Fibroblast of lung (primary cell): ENCODE measurements around the gene SDS. TPM values are rescaled to one million over a fixed set of nuclear protein-coding genes. Genes with fewer than 3 reads are reported as not detected.

Experiments used
- DNase-seq, 2 donors: peaks; one replicate each; pipeline versions ENCODE4 v3.0.0 to v3.0.0-alpha.2; 2010; ENCODE audit warnings: low read depth in 2 of 2
- H2AFZ ChIP-seq: 2 replicates; pipeline ENCODE4 v1.5.1; 2012; ENCODE audit warnings: low read length, control low read depth, inconsistent platforms
- H3K27ac ChIP-seq: 2 replicates; pipeline ENCODE4 v1.5.1; 2011; ENCODE audit warnings: low read length, control low read depth; ENCODE audit not compliant: insufficient read depth
- H3K27me3 ChIP-seq: 2 replicates; pipeline ENCODE4 v1.5.1; 2011; ENCODE audit warnings: mild to moderate bottlenecking, low read length; ENCODE audit not compliant: control insufficient read depth, insufficient read depth
- H3K36me3 ChIP-seq: 2 replicates; pipeline ENCODE4 v1.5.1; 2011; ENCODE audit warnings: low read length; ENCODE audit not compliant: control insufficient read depth, insufficient read depth
- H3K4me1 ChIP-seq: 2 replicates; pipeline ENCODE4 v1.5.1; 2011; ENCODE audit warnings: low read length; ENCODE audit not compliant: control insufficient read depth, insufficient read depth; ENCODE audit errors: extremely low read depth
- H3K4me2 ChIP-seq: 2 replicates; pipeline ENCODE4 v1.5.1; 2011; ENCODE audit warnings: low read length, control low read depth; ENCODE audit not compliant: insufficient read depth; ENCODE audit errors: extremely low read depth
- H3K4me3 ChIP-seq, 4 experiments: fragments of 200-600 bp in 1 of 4; sonication (generic) in 1 of 4; replicated peaks in 1 of 4; 2 replicates each; pipeline ENCODE4 v1.5.1; 2011 to 2016; ENCODE audit warnings: low read length in 4 of 4, low read depth in 3 of 4, mild to moderate bottlenecking in 3 of 4, control low read depth in 2 of 4, inconsistent platforms in 1 of 4, mixed read lengths in 1 of 4; ENCODE audit not compliant: insufficient read depth in 1 of 4; ENCODE audit errors: control extremely low read depth in 1 of 4
- H3K79me2 ChIP-seq: 2 replicates; pipeline ENCODE4 v1.5.1; 2012; ENCODE audit warnings: mild to moderate bottlenecking, low read length, inconsistent platforms; ENCODE audit not compliant: control insufficient read depth, insufficient read depth
- H3K9ac ChIP-seq: 2 replicates; pipeline ENCODE4 v1.5.1; 2011; ENCODE audit warnings: mild to moderate bottlenecking, low read length, control low read depth; ENCODE audit not compliant: insufficient read depth
- H3K9me3 ChIP-seq: 2 replicates; pipeline ENCODE4 v1.5.1; 2012; ENCODE audit warnings: low read depth, low read length; ENCODE audit not compliant: control insufficient read depth, insufficient read depth
- H4K20me1 ChIP-seq: 2 replicates; pipeline ENCODE4 v1.5.1; 2011; ENCODE audit warnings: low read length; ENCODE audit not compliant: control insufficient read depth, insufficient read depth; ENCODE audit errors: extremely low read depth
- EZH2 ChIP-seq: IDR thresholded peaks from 2 replicates; pipeline ENCODE4 v1.5.1; 2012; ENCODE audit warnings: low read length, control low read depth, mild to moderate bottlenecking; ENCODE audit errors: missing control alignments
- polyA plus RNA-seq, 2 donors: library from polyadenylated mRNA; depleted of rRNA in 1 of 2; stranded (reverse) in 1 of 2; unstranded in 1 of 2; fragments of >200 nt; gene quantifications; 2 replicates each; pipeline ENCODE4 v1.2.1, GENCODE V29; 2011 to 2012; ENCODE audit warnings: missing spikeins in 1 of 2
- total RNA-seq: library from RNA; depleted of rRNA; stranded (reverse); fragments of >200 nt; gene quantifications from 2 replicates; pipeline ENCODE4 v1.2.1, GENCODE V29; 2014
- TF ChIP-seq, protein P1 (sequence below), 2 donors: IDR thresholded peaks in 1 of 2; conservative IDR thresholded peaks in 1 of 2; 1 replicate in 1 of 2; 2 replicates in 1 of 2; pipeline ENCODE4 v1.5.1; 2011 to 2012; ENCODE audit warnings: low read length in 2 of 2, control low read depth in 1 of 2, inconsistent platforms in 1 of 2, low read depth in 1 of 2, mild to moderate bottlenecking in 1 of 2

SDS gene
- total and polyA plus RNA-seq, 2 donors (not counting 1 experiment from before 2014, with no cell fraction given) = not detected

DNA sequence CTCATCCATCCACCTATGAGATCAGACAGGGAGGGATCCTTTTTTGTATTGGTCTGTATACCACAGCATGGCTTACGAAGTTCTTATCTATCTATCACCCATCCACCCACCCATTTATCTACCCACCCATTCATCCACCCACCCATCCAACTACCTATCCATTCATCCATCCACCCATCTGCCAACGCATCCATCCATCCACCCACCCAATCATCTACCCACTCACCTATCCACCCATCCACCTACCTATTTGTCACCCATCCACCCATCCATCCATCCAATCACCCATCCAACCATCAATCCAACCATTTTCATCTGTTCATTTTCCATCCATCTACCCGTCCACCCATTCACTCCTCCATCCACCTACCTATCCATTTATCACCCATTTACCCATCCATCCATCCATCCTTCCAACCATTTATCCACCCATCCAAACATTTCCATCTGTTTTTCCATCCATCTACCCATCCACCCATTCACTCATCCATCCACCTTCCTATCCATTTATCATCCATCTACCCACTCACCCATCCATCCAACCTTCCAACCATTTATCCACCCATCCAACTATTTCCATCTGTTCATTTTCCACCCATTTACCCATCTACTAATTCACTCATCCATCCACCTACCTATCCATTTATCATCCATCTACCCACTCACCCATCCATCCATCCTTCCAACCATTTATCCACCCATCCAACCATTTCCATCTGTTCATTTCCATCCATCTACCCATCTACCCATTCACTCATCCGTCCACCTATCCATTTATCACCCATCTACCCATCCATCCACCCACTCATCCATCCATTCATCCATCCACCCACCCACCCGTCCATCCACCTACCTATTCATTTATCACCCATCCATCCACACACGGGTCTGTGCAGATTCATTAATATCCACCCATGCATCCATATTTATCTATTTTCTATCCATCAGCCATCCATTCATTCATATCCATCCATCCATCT lies 13.3 kb downstream of the SDS start:
- no peaks in the 10 kb centered on the region for H3K4me1 ChIP-seq
- H3K36me3 ChIP-seq = peaks cover 5% of the 10 kb centered on the region
- H3K9ac ChIP-seq = no peak overlapping the region
- H2AFZ ChIP-seq = no peak overlapping the region
- H4K20me1 ChIP-seq = no peaks in the 10 kb centered on the region
- no peaks in the 10 kb centered on the region for H3K79me2 ChIP-seq
- H3K27me3 ChIP-seq = no peaks in the 10 kb centered on the region
- TF ChIP-seq, protein P1, sequence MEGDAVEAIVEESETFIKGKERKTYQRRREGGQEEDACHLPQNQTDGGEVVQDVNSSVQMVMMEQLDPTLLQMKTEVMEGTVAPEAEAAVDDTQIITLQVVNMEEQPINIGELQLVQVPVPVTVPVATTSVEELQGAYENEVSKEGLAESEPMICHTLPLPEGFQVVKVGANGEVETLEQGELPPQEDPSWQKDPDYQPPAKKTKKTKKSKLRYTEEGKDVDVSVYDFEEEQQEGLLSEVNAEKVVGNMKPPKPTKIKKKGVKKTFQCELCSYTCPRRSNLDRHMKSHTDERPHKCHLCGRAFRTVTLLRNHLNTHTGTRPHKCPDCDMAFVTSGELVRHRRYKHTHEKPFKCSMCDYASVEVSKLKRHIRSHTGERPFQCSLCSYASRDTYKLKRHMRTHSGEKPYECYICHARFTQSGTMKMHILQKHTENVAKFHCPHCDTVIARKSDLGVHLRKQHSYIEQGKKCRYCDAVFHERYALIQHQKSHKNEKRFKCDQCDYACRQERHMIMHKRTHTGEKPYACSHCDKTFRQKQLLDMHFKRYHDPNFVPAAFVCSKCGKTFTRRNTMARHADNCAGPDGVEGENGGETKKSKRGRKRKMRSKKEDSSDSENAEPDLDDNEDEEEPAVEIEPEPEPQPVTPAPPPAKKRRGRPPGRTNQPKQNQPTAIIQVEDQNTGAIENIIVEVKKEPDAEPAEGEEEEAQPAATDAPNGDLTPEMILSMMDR (conservative IDR thresholded peaks at IDR 0.05 in 1 of 2, IDR thresholded peaks at IDR 0.05 in 1 of 2; ENCODE audit: low read depth in 1 of 2, low read length in 2 of 2) = no peak
- no peak for TF ChIP-seq EZH2
- H3K4me2 ChIP-seq = no peak overlapping the region
- no peaks in the 10 kb centered on the region for H3K9me3 ChIP-seq
- no peak overlapping the region for H3K27ac ChIP-seq
- H3K4me3 ChIP-seq = no peak overlapping the region
- DNase-seq = no peak

DNA sequence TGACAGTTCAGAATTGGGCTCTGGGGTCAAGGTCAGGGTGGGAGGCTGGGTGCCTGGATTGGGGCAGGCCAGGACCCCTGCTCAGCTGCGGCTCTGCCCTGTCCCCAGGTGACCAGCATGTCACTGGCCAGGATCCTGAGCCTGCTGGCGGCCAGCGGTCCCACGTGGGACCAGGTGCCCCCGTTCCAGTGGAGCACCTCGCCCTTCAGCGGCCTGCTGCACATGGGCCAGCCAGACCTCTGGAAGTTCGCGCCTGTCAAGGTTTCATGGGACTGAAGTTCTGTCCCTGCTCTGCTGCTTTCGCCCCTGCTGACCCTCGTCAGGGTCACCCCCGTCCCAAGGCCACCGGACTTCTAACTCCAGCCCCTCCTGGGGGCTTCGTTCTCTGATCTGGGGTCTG lies 15.3 kb downstream of the SDS start:
- Histone ChIP-seq H3K4me1 (no peaks in the 10 kb centered on the region), H3K27me3 (no peaks in the 10 kb centered on the region), H3K36me3 (peaks cover 7% of the 10 kb centered on the region), H4K20me1 (no peaks in the 10 kb centered on the region), H3K9me3 (no peaks in the 10 kb centered on the region), H3K27ac (no peak overlapping the region), H3K9ac (no peak overlapping the region), H3K4me2 (no peak overlapping the region), H3K4me3 (no peak overlapping the region), H3K79me2 (no peaks in the 10 kb centered on the region), H2AFZ (no peak overlapping the region)
- TF ChIP-seq EZH2 = no peak
- TF ChIP-seq, protein P1 (conservative IDR thresholded peaks at IDR 0.05 in 1 of 2, IDR thresholded peaks at IDR 0.05 in 1 of 2; ENCODE audit: low read depth in 1 of 2, low read length in 2 of 2) = no peak
- no peak for DNase-seq

DNA sequence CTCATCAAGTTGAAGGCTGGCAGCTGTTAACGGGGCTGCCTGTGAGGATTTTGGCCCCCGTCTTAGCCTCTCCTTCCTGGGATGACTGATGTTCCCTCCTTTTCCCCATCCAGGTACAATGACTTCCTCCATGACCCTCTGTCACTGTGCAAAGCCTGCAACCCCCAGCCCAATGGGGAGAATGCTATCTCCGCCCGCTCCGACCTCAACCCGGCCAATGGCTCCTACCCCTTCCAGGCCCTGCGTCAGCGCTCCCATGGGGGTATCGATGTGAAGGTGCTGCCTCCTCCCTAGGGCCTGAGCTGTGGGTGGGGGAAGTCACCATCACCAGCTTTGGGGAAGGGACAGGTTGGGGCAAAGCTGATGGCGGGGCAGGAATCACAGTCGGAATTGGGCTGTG lies 16.1 kb downstream of the SDS start:
- H3K4me3 ChIP-seq = no peak overlapping the region
- no peak overlapping the region for H2AFZ ChIP-seq
- H4K20me1 ChIP-seq = no peaks in the 10 kb centered on the region
- no peaks in the 10 kb centered on the region for H3K4me1 ChIP-seq
- H3K9me3 ChIP-seq = no peaks in the 10 kb centered on the region
- H3K27me3 ChIP-seq = no peaks in the 10 kb centered on the region
- H3K27ac ChIP-seq = no peak overlapping the region
- no peak overlapping the region for H3K9ac ChIP-seq
- no peak overlapping the region for H3K4me2 ChIP-seq
- no peak for TF ChIP-seq EZH2
- H3K79me2 ChIP-seq = no peaks in the 10 kb centered on the region
- H3K36me3 ChIP-seq = peaks cover 9% of the 10 kb centered on the region
- DNase-seq = no peak
